Activated T-helper 17 cell treated with anti-CD3 and anti-CD28 coated beads, Interleukin-2, amount 50 U/mL, for 72 hours (primary cell): ENCODE results near the gene PLA2G7. TPM values are rescaled to one million over a fixed set of nuclear protein-coding genes. Genes with fewer than 3 reads are reported as not detected.
A peak's percentile ranks its signal among the peaks of the same experiment; 100 is the strongest.
"Not testable (repeated sequence)": the region's sequence is repeated elsewhere in the genome, so short reads cannot be mapped to it uniquely, and the experiment has no call there.

Experiments used
- ATAC-seq: fragments of 150-1000 bp; cut with Tn5 transposase; replicated peaks from 2 replicates; pipeline ENCODE4 v1.10.0; 2021; ENCODE audit warnings: mild to moderate bottlenecking, moderate library complexity
- H3K27ac Mint-ChIP-seq: one replicate; pipeline ENCODE4 v1.8.0; 2022; ENCODE audit warnings: mixed read lengths
- H3K27me3 Mint-ChIP-seq: one replicate; pipeline ENCODE4 v1.8.0; 2022; ENCODE audit warnings: mixed read lengths
- H3K36me3 Mint-ChIP-seq: one replicate; pipeline ENCODE4 v1.8.0; 2022; ENCODE audit warnings: low read depth, mild to moderate bottlenecking, mixed read lengths
- H3K4me1 Mint-ChIP-seq: one replicate; pipeline ENCODE4 v1.8.0; 2022; ENCODE audit warnings: mixed read lengths
- H3K4me3 Mint-ChIP-seq: one replicate; pipeline ENCODE4 v1.8.0; 2022; ENCODE audit warnings: mild to moderate bottlenecking, mixed read lengths
- H3K9me3 Mint-ChIP-seq: one replicate; pipeline ENCODE4 v1.8.0; 2022; ENCODE audit warnings: mixed read lengths
- total RNA-seq, 2 donors: library from RNA; stranded (reverse); gene quantifications; one replicate each; pipeline ENCODE4 v1.2.3, GENCODE V29; 2022

Gene PLA2G7
- total RNA-seq, result not detected

DNA sequence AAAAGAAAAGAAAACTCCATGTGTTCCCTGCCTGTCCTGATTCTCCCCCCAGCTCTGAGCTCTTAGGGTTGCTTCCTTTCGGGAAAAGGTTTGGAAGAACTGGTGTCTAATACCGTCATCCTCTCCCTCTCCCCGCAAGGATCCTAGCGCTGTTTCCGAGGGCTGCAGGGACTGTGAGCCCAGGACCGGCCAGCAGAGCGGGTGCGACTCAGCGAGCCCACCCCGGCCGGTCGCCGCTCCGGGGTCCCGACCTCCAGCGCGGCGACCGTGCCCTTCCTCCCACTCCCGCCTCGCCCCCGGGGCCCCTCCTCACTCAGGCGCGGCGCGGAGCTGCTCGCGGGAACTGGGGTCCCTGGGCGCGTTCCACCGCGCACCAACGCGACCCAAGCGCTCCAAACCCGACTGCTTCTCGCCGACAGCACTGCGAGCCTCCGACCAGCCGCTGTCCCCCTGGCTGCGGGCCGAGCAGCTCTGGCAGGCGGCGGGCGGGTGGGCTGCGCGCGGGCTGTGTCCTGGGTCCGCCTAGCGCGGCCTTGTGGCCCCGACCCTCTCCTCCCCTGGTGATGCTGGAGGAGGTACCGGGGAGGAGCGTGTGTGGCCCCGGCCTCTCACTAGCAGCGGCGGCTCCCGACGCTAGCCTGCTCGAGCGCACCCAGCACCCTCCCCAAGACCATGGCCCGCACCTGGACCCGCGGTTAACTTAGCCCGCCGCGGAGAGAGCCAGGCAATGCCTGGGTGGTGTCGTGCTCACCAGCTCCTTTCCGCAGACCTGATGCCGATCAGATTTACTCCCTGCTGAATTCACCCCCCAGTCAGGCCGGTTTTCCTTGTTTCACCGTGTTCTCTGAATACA, at the start of gene PLA2G7:
TSS of gene PLA2G7 (minus strand) at position 509 of the 853 bp plus-strand sequence. CDS start 12,484 bp downstream, outside the sequence.
- H3K9me3 Mint-ChIP-seq, result no peaks in the 10 kb centered on the region
- no peak for ATAC-seq
- no peak within 1 kb of the TSS for H3K27ac Mint-ChIP-seq
- no peaks in the 10 kb centered on the region for H3K4me1 Mint-ChIP-seq
- H3K4me3 Mint-ChIP-seq, result peak within 1 kb of the TSS; percentile 22
- H3K27me3 Mint-ChIP-seq, result peaks cover 70% of the 10 kb centered on the region
- no peaks in the 10 kb centered on the region for H3K36me3 Mint-ChIP-seq

GRCh38 chr6:46784535-46784934, 49.4 kb upstream of the PLA2G7 start:
- peaks cover 5% of the 10 kb centered on the region for H3K27me3 Mint-ChIP-seq
- H3K4me1 Mint-ChIP-seq, result no peaks in the 10 kb centered on the region
- H3K9me3 Mint-ChIP-seq, result no peaks in the 10 kb centered on the region
- H3K27ac Mint-ChIP-seq, result no peak overlapping the region
- H3K36me3 Mint-ChIP-seq, result no peaks in the 10 kb centered on the region
- no peak overlapping the region for H3K4me3 Mint-ChIP-seq
- no peak for ATAC-seq

- no peaks in the 10 kb centered on the region for H3K4me1 Mint-ChIP-seq
- no peak overlapping the region for H3K27ac Mint-ChIP-seq
- H3K36me3 Mint-ChIP-seq, result no peaks in the 10 kb centered on the region
- no peaks in the 10 kb centered on the region for H3K27me3 Mint-ChIP-seq
- H3K9me3 Mint-ChIP-seq, result no peaks in the 10 kb centered on the region
- H3K4me3 Mint-ChIP-seq, result no peak overlapping the region
- peak; percentile 37 for ATAC-seq
Measured at GRCh38 chr6:46781478-46782378, 46.6 kb upstream of the PLA2G7 start.

DNA sequence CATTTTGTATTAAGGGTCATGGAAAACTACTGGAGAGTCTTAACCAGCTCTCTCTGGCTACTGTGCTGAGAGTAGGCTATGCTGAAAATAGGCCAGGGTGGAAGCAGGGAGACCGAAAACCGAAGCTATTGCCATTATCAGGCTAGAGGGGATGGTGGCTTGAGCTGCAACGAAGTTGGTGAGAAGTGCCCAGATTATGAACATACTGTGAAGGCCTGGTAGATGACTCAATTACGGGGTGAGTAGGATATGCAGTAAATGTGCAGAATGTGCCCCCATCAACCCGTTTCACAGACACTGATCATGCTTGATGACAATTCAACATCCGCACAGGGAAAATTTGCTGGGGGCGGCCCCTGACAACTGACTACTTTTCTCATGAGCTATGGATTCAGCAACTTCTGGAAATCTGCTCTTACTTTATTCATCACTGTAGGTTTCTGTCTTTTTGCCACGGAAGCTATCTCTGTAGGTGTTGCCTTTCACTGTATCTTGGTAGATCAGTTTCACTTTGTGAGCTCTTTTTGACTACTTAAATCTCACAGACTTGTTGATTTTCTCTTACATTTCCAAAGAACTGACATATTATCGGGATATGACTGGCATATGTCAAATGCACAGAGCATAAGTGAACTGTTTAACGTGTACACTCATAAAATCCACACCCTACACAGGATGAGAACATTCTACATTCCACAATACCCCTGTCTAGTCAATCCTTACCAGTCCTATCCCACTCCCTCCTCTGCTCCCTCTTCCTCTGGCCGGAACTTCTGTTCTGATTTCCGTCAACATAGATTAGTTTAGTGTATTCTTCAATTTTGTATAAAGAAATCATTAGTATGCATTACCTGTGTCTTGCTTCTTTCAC, 42.5 kb upstream of the PLA2G7 start:
- H3K27ac Mint-ChIP-seq, result no peak overlapping the region
- no peak for ATAC-seq
- H3K27me3 Mint-ChIP-seq, result no peaks in the 10 kb centered on the region
- H3K4me3 Mint-ChIP-seq, result no peak overlapping the region
- no peaks in the 10 kb centered on the region for H3K9me3 Mint-ChIP-seq
- no peaks in the 10 kb centered on the region for H3K36me3 Mint-ChIP-seq
- H3K4me1 Mint-ChIP-seq, result no peaks in the 10 kb centered on the region

- H3K27ac Mint-ChIP-seq, result no peak overlapping the region
- H3K9me3 Mint-ChIP-seq, result no peaks in the 10 kb centered on the region
- H3K36me3 Mint-ChIP-seq, result no peaks in the 10 kb centered on the region
- H3K4me1 Mint-ChIP-seq, result no peaks in the 10 kb centered on the region
- H3K4me3 Mint-ChIP-seq, result no peak overlapping the region
- H3K27me3 Mint-ChIP-seq, result peaks cover under 1% of the 10 kb centered on the region
- no peak for ATAC-seq
Measured at GRCh38 chr6:46776070-46776712, 41.0 kb upstream of the PLA2G7 start.

DNA sequence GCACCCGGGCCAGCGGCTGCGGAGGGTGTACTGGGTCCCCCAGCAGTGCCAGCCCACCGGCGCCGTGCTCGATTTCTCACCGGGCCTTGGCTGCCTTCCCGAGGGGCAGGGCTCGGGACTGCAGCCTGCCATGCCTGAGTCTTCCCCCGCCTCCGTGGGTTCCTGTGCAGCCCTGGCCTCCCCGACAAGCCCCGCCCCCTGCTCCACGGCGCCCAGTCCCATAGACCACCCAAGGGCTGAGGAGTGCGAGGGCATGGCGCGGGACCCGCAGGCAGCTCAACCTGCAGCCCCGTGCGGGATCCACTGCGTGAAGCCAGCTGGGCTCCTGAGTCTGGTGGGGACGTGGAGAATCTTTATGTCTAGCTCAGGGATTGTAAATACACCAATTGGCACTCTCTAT, 39.6 kb upstream of the PLA2G7 start:
- not testable (repeated sequence) for H3K4me3 Mint-ChIP-seq

DNA sequence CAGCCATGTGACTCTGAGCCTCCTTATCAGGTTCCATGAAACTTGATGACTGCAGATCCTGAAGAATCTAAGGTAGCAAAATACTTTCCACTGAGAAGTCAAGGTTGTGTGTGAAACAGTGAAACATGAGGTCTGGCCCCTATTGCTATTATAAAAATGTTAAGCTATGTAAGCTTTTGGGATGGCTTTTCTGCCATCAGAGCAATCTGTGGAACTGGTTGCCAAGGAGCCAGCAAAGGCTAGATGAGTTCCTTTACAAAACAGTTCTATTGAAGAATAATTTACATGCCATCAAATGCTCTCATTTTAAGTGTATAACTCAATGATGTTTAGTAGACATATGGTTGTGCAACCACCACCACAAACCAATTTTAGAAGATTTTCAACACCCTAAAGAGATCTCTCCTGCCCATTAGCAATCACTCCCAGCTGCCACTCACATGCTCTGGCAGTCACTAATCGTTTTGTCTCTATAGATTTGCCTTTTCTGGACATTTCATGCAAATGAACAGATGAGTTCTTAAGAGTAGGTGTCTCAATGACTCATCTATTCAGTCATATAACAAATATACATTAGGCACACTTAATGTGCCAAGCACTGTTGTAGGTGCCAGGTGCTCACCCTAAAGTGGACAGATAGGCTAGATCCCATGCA, 38.2 kb upstream of the PLA2G7 start:
- no peaks in the 10 kb centered on the region for H3K36me3 Mint-ChIP-seq
- ATAC-seq, result no peak
- peaks cover 3% of the 10 kb centered on the region for H3K27me3 Mint-ChIP-seq
- no peak overlapping the region for H3K27ac Mint-ChIP-seq
- H3K9me3 Mint-ChIP-seq, result no peaks in the 10 kb centered on the region
- H3K4me1 Mint-ChIP-seq, result no peaks in the 10 kb centered on the region
- no peak overlapping the region for H3K4me3 Mint-ChIP-seq

More for the DNA sequence above, 39.6 kb upstream of the PLA2G7 start:
- not testable (repeated sequence) for H3K4me1 Mint-ChIP-seq, H3K27me3 Mint-ChIP-seq, ATAC-seq, H3K36me3 Mint-ChIP-seq, H3K9me3 Mint-ChIP-seq, H3K27ac Mint-ChIP-seq

GRCh38 chr6:46772762-46773161, 37.6 kb upstream of the PLA2G7 start:
- Mint-ChIP-seq H3K9me3 (no peaks in the 10 kb centered on the region), H3K27me3 (peaks cover 3% of the 10 kb centered on the region), H3K27ac (no peak overlapping the region), H3K36me3 (no peaks in the 10 kb centered on the region), H3K4me3 (no peak overlapping the region), H3K4me1 (no peaks in the 10 kb centered on the region)
- no peak for ATAC-seq

GRCh38 chr6:46772016-46772415, 36.8 kb upstream of the PLA2G7 start:
- Mint-ChIP-seq H3K9me3 (no peaks in the 10 kb centered on the region), H3K4me3 (no peak overlapping the region), H3K27me3 (peaks cover 3% of the 10 kb centered on the region), H3K4me1 (no peaks in the 10 kb centered on the region), H3K36me3 (no peaks in the 10 kb centered on the region), H3K27ac (no peak overlapping the region)
- ATAC-seq, result no peak

GRCh38 chr6:46764961-46765360, 29.8 kb upstream of the PLA2G7 start:
- Mint-ChIP-seq H3K27me3 (peaks cover 2% of the 10 kb centered on the region), H3K9me3 (no peaks in the 10 kb centered on the region), H3K4me1 (no peaks in the 10 kb centered on the region), H3K36me3 (no peaks in the 10 kb centered on the region), H3K27ac (no peak overlapping the region), H3K4me3 (no peak overlapping the region)
- ATAC-seq, result no peak

- not testable (repeated sequence) for ATAC-seq, H3K36me3 Mint-ChIP-seq, H3K9me3 Mint-ChIP-seq, H3K4me1 Mint-ChIP-seq, H3K4me3 Mint-ChIP-seq, H3K27ac Mint-ChIP-seq, H3K27me3 Mint-ChIP-seq
Measured at GRCh38 chr6:46764280-46764679, 29.1 kb upstream of the PLA2G7 start.

DNA sequence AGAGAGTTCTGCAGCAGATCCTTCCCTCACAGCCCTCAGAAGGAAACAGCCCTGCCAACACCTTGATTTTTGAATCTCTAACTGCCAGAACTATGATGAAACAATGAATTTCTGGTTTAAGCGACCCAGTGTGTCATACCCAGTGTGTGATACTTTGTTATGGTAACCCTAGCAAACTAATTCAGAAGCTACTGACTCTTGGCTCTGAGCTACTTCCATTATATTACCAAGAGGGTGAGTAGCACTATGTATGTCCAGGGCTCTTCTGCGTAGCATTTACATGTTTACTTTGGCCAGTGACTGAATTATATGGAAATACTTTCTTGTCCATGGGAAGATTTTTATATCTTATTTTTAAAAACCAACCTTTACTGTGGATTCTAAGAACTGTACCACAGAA, 28.3 kb upstream of the PLA2G7 start:
- H3K9me3 Mint-ChIP-seq, result no peaks in the 10 kb centered on the region
- peaks cover 4% of the 10 kb centered on the region for H3K27me3 Mint-ChIP-seq
- ATAC-seq, result no peak
- H3K4me1 Mint-ChIP-seq, result no peaks in the 10 kb centered on the region
- no peaks in the 10 kb centered on the region for H3K36me3 Mint-ChIP-seq
- H3K27ac Mint-ChIP-seq, result no peak overlapping the region
- no peak overlapping the region for H3K4me3 Mint-ChIP-seq

GRCh38 chr6:46760925-46761324, 25.8 kb upstream of the PLA2G7 start:
- H3K4me1 Mint-ChIP-seq, result no peaks in the 10 kb centered on the region
- H3K4me3 Mint-ChIP-seq, result no peak overlapping the region
- H3K9me3 Mint-ChIP-seq, result no peaks in the 10 kb centered on the region
- H3K36me3 Mint-ChIP-seq, result no peaks in the 10 kb centered on the region
- ATAC-seq, result no peak
- no peak overlapping the region for H3K27ac Mint-ChIP-seq
- H3K27me3 Mint-ChIP-seq, result peaks cover 4% of the 10 kb centered on the region
